Endodermal cell (in vitro differentiated cells): ENCODE measurements around the gene KCNE1. TPM values are rescaled to one million over a fixed set of nuclear protein-coding genes. Genes with fewer than 3 reads are reported as not detected.

Source experiments
- DNase-seq: peaks from one replicate; pipeline ENCODE4 v3.0.0-alpha.2; 2017
- H3K27ac ChIP-seq: 2 replicates; pipeline ENCODE4 v1.5.1; 2013; ENCODE audit warnings: mild to moderate bottlenecking, low read depth, low read length, moderate library complexity
- H3K27me3 ChIP-seq: 2 replicates; pipeline ENCODE4 v1.6.1; 2013; ENCODE audit warnings: mild to moderate bottlenecking, low read length, moderate library complexity; ENCODE audit not compliant: insufficient read depth, control insufficient read depth, poor library complexity, severe bottlenecking
- H3K36me3 ChIP-seq: 2 replicates; pipeline ENCODE4 v1.7.0; 2013; ENCODE audit warnings: mild to moderate bottlenecking, low read length, moderate library complexity; ENCODE audit not compliant: control insufficient read depth, insufficient read depth
- H3K4me1 ChIP-seq: one replicate; pipeline ENCODE4 v1.7.0; 2013; ENCODE audit warnings: low read length; ENCODE audit not compliant: control insufficient read depth, insufficient read depth
- H3K4me3 ChIP-seq: 2 replicates; pipeline ENCODE4 v1.5.1; 2013; ENCODE audit warnings: mild to moderate bottlenecking, low read length, moderate library complexity
- H3K9ac ChIP-seq: 2 replicates; pipeline ENCODE4 v1.6.1; 2013; ENCODE audit warnings: mild to moderate bottlenecking, low read length, moderate library complexity; ENCODE audit not compliant: poor library complexity, severe bottlenecking; ENCODE audit errors: extremely low read depth
- H3K9me3 ChIP-seq: 2 replicates; pipeline ENCODE4 v1.6.1; 2013; ENCODE audit warnings: mild to moderate bottlenecking, low read length, moderate library complexity; ENCODE audit not compliant: control insufficient read depth
- H3K27ac Mint-ChIP-seq: 2 replicates; pipeline ENCODE4 v1.8.0; 2020; ENCODE audit warnings: mixed read lengths
- H3K27me3 Mint-ChIP-seq: 2 replicates; pipeline ENCODE4 v1.8.0; 2021; ENCODE audit warnings: mild to moderate bottlenecking, mixed read lengths; ENCODE audit not compliant: insufficient read depth
- H3K36me3 Mint-ChIP-seq: 2 replicates; pipeline ENCODE4 v1.8.0; 2020; ENCODE audit warnings: low read depth, mixed read lengths
- H3K4me1 Mint-ChIP-seq: 2 replicates; pipeline ENCODE4 v1.8.0; 2020; ENCODE audit warnings: mixed read lengths
- H3K4me3 Mint-ChIP-seq: 2 replicates; pipeline ENCODE4 v1.8.0; 2020; ENCODE audit warnings: mild to moderate bottlenecking, moderate library complexity, mixed read lengths
- H3K9me3 Mint-ChIP-seq: 2 replicates; pipeline ENCODE4 v1.8.0; 2020; ENCODE audit warnings: mild to moderate bottlenecking, mixed read lengths
- WGBS, 2 experiments: methylation state at CpG; one replicate each; pipeline versions ENCODE4 v1.1.5 to v1.1.7; 2013; ENCODE audit warnings: missing lambda C conversion rate in 2 of 2, mixed read lengths in 1 of 2; ENCODE audit not compliant: insufficient coverage in 1 of 2, insufficient read length in 1 of 2; 5-methylcytosine and 5-hydroxymethylcytosine counted together
- total RNA-seq, 2 donors: library from RNA; stranded (reverse); fragmentation: NEBNext Ultra II Directional in 1 of 2; extraction: Animal tissue kit (Norgen Biotek cat#: 25700) in 1 of 2; gene quantifications; 2 replicates in 1 of 2; 3 replicates in 1 of 2; pipeline ENCODE4 v1.2.1, GENCODE V29; 2021
- TF ChIP-seq, protein P1 (sequence below): fragments of 200-600 bp; sonication (generic); conservative IDR thresholded peaks from 2 replicates; pipeline ENCODE4 v1.5.0; 2021; ENCODE audit warnings: antibody characterized with exemption, mild to moderate bottlenecking

The KCNE1 gene
- total RNA-seq, 2 donors from 2014 or later = 0.24 TPM; not detected in 1

DNA sequence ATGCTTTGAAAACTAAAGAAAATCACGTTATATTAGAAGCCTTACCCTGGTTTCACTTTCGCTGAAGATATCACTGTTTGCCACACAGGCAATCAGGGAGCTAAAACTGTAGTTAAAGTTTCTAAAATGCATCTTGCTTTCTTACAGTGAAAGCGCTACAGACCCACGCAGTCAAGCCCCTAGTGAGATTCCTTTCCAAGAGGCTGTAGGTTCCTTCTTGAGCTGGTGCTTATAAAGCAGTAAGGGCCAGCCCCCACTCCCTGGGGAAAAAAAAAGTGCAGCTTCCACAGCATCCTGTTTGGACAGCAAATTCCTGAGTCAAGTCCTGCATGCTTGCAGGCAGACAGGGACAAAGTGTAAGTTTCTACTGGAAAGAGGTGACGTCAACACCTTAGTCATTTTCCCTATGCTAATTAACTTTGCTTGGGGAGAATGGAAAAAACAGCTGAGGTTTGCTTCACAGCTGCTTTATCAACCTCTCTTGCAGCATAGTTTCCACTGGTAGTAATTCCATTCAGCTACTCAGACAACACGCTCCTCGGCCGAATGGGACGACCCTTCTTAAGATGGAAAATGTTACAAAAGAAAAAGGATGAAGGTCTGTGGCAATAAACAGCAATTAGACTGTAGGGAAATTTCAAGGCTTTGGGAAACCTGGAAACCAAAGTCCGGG, 14.7 kb upstream of the KCNE1 start:
- peak overlapping the region; percentile 33 for H3K4me3 Mint-ChIP-seq
- H3K27me3 ChIP-seq = no peaks in the 10 kb centered on the region
- no peaks in the 10 kb centered on the region for H3K9me3 Mint-ChIP-seq
- H3K9ac ChIP-seq = peak overlapping the region; percentile 31
- peak overlapping the region; percentile 71 for H3K27ac ChIP-seq
- no peaks in the 10 kb centered on the region for H3K9me3 ChIP-seq
- DNase-seq = peak; percentile 82
- TF ChIP-seq, protein P1, sequence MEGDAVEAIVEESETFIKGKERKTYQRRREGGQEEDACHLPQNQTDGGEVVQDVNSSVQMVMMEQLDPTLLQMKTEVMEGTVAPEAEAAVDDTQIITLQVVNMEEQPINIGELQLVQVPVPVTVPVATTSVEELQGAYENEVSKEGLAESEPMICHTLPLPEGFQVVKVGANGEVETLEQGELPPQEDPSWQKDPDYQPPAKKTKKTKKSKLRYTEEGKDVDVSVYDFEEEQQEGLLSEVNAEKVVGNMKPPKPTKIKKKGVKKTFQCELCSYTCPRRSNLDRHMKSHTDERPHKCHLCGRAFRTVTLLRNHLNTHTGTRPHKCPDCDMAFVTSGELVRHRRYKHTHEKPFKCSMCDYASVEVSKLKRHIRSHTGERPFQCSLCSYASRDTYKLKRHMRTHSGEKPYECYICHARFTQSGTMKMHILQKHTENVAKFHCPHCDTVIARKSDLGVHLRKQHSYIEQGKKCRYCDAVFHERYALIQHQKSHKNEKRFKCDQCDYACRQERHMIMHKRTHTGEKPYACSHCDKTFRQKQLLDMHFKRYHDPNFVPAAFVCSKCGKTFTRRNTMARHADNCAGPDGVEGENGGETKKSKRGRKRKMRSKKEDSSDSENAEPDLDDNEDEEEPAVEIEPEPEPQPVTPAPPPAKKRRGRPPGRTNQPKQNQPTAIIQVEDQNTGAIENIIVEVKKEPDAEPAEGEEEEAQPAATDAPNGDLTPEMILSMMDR = no peak
- no peaks in the 10 kb centered on the region for H3K36me3 Mint-ChIP-seq
- H3K4me1 Mint-ChIP-seq = peaks cover 30% of the 10 kb centered on the region
- no peaks in the 10 kb centered on the region for H3K36me3 ChIP-seq
- H3K4me3 ChIP-seq = no peak overlapping the region
- peaks cover 9% of the 10 kb centered on the region for H3K27me3 Mint-ChIP-seq
- WGBS, 2 experiments = 46 to 62% methylated on average over 8 to 10 of the region's 10 CpGs
- H3K27ac Mint-ChIP-seq = peak overlapping the region; percentile 91
- peaks cover 15% of the 10 kb centered on the region for H3K4me1 ChIP-seq

DNA sequence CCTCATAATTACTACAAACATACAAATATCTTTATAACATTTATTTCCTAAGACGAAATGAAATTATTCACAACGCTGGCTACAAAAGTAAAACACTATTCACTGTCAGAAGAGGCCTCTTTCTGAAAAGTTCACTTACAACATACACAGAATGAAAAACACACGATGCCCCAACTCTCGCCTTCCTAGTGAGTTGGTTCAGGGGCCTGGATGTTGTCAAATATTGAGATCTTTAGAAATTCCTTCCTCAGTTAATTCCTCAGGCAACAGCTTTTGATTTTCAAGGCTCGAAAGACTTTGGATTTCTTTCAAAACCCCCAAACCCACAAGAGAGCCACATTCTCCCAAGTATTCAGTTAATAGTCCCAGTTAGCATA, 14.2 kb upstream of the KCNE1 start:
- peaks cover 34% of the 10 kb centered on the region for H3K4me1 Mint-ChIP-seq
- H3K4me1 ChIP-seq = peaks cover 15% of the 10 kb centered on the region

DNA sequence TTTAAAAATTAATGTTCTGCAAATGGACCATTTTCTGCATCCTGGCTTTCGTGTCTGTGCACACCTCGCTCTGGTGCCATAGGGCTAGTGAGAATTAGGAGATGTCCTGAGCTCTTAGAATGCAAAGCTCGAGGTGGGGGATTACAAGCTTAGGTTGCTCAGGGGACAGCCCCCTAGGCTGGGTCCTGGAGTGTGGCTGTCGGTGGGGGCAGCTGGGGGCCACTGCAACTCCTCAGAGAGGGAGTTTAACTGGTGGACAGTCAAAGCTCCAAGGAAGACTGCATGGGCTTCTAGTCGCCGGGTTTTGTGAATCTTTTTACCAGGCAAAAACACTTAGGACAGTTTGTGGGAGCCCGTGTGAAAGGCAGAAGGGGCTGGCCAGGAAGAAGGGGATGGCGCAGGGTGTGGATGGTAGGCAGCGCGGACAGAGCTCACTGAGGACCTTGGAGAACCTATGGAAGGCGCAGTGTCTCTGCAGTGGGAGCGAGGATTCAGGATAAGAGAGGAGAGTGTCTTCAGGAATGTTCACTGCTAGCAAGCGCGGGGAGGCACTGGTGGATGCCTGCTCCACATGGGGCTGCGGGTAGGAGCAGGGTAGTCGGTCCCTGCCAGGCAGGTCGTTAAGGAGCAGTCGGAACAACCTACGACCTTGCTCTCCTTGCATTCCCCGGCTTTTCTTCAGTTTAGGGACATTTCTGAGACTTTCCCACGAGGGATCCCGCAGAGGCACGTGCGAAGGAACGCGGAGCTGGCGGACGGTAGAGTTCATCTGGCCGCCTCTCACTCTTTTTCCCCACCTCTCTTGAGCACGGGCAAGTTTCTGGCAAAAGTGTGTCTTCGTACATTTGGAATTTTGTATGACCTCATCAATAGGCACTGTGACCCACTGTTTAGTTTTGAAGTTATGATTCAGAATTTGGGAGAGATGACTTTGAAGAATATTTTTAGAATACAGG, 12.9 kb upstream of the KCNE1 start:
- Histone ChIP-seq H3K9me3 (no peaks in the 10 kb centered on the region), H3K4me3 (no peak overlapping the region), H3K27me3 (no peaks in the 10 kb centered on the region), H3K9ac (no peak overlapping the region), H3K36me3 (no peaks in the 10 kb centered on the region), H3K4me1 (peaks cover 15% of the 10 kb centered on the region), H3K27ac (no peak overlapping the region)
- Mint-ChIP-seq H3K4me3 (peak overlapping the region; percentile 39), H3K27me3 (peaks cover 9% of the 10 kb centered on the region), H3K36me3 (no peaks in the 10 kb centered on the region), H3K9me3 (no peaks in the 10 kb centered on the region), H3K27ac (peak overlapping the region; percentile 73), H3K4me1 (peaks cover 34% of the 10 kb centered on the region)
- peak; percentile 89 for DNase-seq
- TF ChIP-seq, protein P1 = no peak
- WGBS, 2 experiments = 38 to 49% methylated on average over 25 to 31 of the region's 31 CpGs

More for the DNA sequence above, 14.2 kb upstream of the KCNE1 start:
- TF ChIP-seq, protein P1 = no peak
- H3K4me3 Mint-ChIP-seq = peak overlapping the region; percentile 33
- Histone ChIP-seq H3K27me3 (no peaks in the 10 kb centered on the region), H3K9ac (peak overlapping the region; percentile 31), H3K4me3 (no peak overlapping the region), H3K36me3 (no peaks in the 10 kb centered on the region), H3K27ac (peak overlapping the region; percentile 71), H3K9me3 (no peaks in the 10 kb centered on the region)
- 54 to 77% methylated on average over 5 of the region's 5 CpGs for WGBS, 2 experiments
- no peak for DNase-seq
- H3K36me3 Mint-ChIP-seq = no peaks in the 10 kb centered on the region
- no peaks in the 10 kb centered on the region for H3K9me3 Mint-ChIP-seq
- peaks cover 9% of the 10 kb centered on the region for H3K27me3 Mint-ChIP-seq
- H3K27ac Mint-ChIP-seq = peak overlapping the region; percentile 91
